ENCODE measurements around the gene TEN1. TPM values are rescaled to one million over a fixed set of nuclear protein-coding genes. Genes with fewer than 3 reads are reported as not detected.

The TEN1 gene
- total RNA-seq, 2 experiments from 2014 or later = 11.4 to 12.3 TPM

- ChIA-PET CTCF (interaction anchor here (0.7 to 13.4 kb wide), 9 partner anchors 9 to 259 kb away, joined by 3 to 170 read pairs (median 3); partner anchors contain the start of genes CDK3 and SRP68), POLR2A (no interaction called here)
- H3K27ac Mint-ChIP-seq = no peak overlapping the region
- no peak for DNase-seq
- H3K4me3 Mint-ChIP-seq = no peak overlapping the region
- no peaks in the 10 kb centered on the region for H3K4me1 Mint-ChIP-seq (ENCODE audit: low read depth)
- H3K36me3 Mint-ChIP-seq = no peaks in the 10 kb centered on the region
- H3K9me3 Mint-ChIP-seq = no peaks in the 10 kb centered on the region
- intact Hi-C loops (cut with micrococcal nuclease) = no loop called here
- no peaks in the 10 kb centered on the region for H3K27me3 Mint-ChIP-seq
Observed at GRCh38 chr17:76019833-76020467, 40.9 kb downstream of the TEN1 start.

GRCh38 chr17:76022285-76022684 lies 43.2 kb downstream of the TEN1 start:
- H3K4me1 Mint-ChIP-seq (ENCODE audit: low read depth) = no peaks in the 10 kb centered on the region
- intact Hi-C loops (cut with micrococcal nuclease) = no loop called here
- no peak for DNase-seq
- no peak overlapping the region for H3K27ac Mint-ChIP-seq
- no peak overlapping the region for H3K4me3 Mint-ChIP-seq
- H3K36me3 Mint-ChIP-seq = no peaks in the 10 kb centered on the region
- ChIA-PET POLR2A (no interaction called here), CTCF (no interaction called here)
- H3K27me3 Mint-ChIP-seq = no peaks in the 10 kb centered on the region
- H3K9me3 Mint-ChIP-seq = no peaks in the 10 kb centered on the region

GRCh38 chr17:76022973-76023899 lies 44.2 kb downstream of the TEN1 start:
- H3K4me1 Mint-ChIP-seq (ENCODE audit: low read depth) = no peaks in the 10 kb centered on the region
- no peaks in the 10 kb centered on the region for H3K9me3 Mint-ChIP-seq
- DNase-seq = no peak
- POLR2A ChIA-PET = no interaction called here
- intact Hi-C loops (cut with micrococcal nuclease) = no loop called here
- H3K36me3 Mint-ChIP-seq = no peaks in the 10 kb centered on the region
- CTCF ChIA-PET = no interaction called here
- no peaks in the 10 kb centered on the region for H3K27me3 Mint-ChIP-seq
- H3K27ac Mint-ChIP-seq = no peak overlapping the region
- no peak overlapping the region for H3K4me3 Mint-ChIP-seq

- ChIA-PET CTCF (no interaction called here), POLR2A (no interaction called here)
- DNase-seq = no peak
- Mint-ChIP-seq H3K9me3 (no peaks in the 10 kb centered on the region), H3K36me3 (no peaks in the 10 kb centered on the region), H3K4me3 (no peak overlapping the region), H3K4me1 (ENCODE audit: low read depth) (no peaks in the 10 kb centered on the region), H3K27ac (no peak overlapping the region), H3K27me3 (no peaks in the 10 kb centered on the region)
- intact Hi-C loops (cut with micrococcal nuclease) = no loop called here
Observed at GRCh38 chr17:76023900-76024237, 44.8 kb downstream of the TEN1 start.

- Mint-ChIP-seq H3K27ac (no peak overlapping the region), H3K36me3 (no peaks in the 10 kb centered on the region), H3K9me3 (no peaks in the 10 kb centered on the region), H3K4me1 (ENCODE audit: low read depth) (peaks cover 4% of the 10 kb centered on the region), H3K27me3 (no peaks in the 10 kb centered on the region), H3K4me3 (no peak overlapping the region)
- no peak for DNase-seq
- ChIA-PET CTCF (no interaction called here), POLR2A (no interaction called here)
- intact Hi-C loops (cut with micrococcal nuclease) = no loop called here
Observed at GRCh38 chr17:76024353-76024752, 45.3 kb downstream of the TEN1 start.

GRCh38 chr17:76025294-76025693 lies 46.3 kb downstream of the TEN1 start:
- Mint-ChIP-seq H3K4me3 (no peak overlapping the region), H3K36me3 (no peaks in the 10 kb centered on the region), H3K27me3 (no peaks in the 10 kb centered on the region), H3K27ac (no peak overlapping the region), H3K9me3 (no peaks in the 10 kb centered on the region), H3K4me1 (ENCODE audit: low read depth) (peaks cover 10% of the 10 kb centered on the region)
- CTCF ChIA-PET = no interaction called here
- intact Hi-C loops (cut with micrococcal nuclease) = no loop called here
- POLR2A ChIA-PET = no interaction called here
- no peak for DNase-seq

GRCh38 chr17:76026714-76027158 lies 47.7 kb downstream of the TEN1 start:
- H3K4me1 Mint-ChIP-seq (ENCODE audit: low read depth) = peaks cover 10% of the 10 kb centered on the region

GRCh38 chr17:76027159-76027839 lies 48.3 kb downstream of the TEN1 start, which contains the start of gene EVPL:
Gene EVPL (minus strand): TSS chr17:76027306. CDS start chr17:76027198, 108 bp downstream.
- intact Hi-C loops (cut with micrococcal nuclease) = no loop called here
- no peak for DNase-seq
- Mint-ChIP-seq H3K36me3 (no peaks in the 10 kb centered on the region), H3K4me1 (ENCODE audit: low read depth) (peaks cover 10% of the 10 kb centered on the region), H3K4me3 (no peak within 1 kb of the TSS), H3K27ac (no peak within 1 kb of the TSS), H3K9me3 (no peaks in the 10 kb centered on the region), H3K27me3 (no peaks in the 10 kb centered on the region)
- POLR2A ChIA-PET = no interaction called here
- CTCF ChIA-PET = no interaction called here

More at GRCh38 chr17:76026714-76027158, 47.7 kb downstream of the TEN1 start:
- POLR2A ChIA-PET = no interaction called here
- H3K9me3 Mint-ChIP-seq = no peaks in the 10 kb centered on the region
- H3K4me3 Mint-ChIP-seq = no peak overlapping the region
- DNase-seq = no peak
- CTCF ChIA-PET = interaction anchor here (1.2 kb wide), 1 partner anchor 13 kb away, joined by 6 read pairs; no protein-coding TSS in a partner anchor
- H3K27me3 Mint-ChIP-seq = no peaks in the 10 kb centered on the region
- no peaks in the 10 kb centered on the region for H3K36me3 Mint-ChIP-seq
- intact Hi-C loops (cut with micrococcal nuclease) = no loop called here
- H3K27ac Mint-ChIP-seq = no peak overlapping the region

GRCh38 chr17:76032073-76032779 lies 53.2 kb downstream of the TEN1 start:
- intact Hi-C loops (cut with micrococcal nuclease) = no loop called here
- Mint-ChIP-seq H3K36me3 (no peaks in the 10 kb centered on the region), H3K4me3 (no peak overlapping the region), H3K4me1 (ENCODE audit: low read depth) (peaks cover 10% of the 10 kb centered on the region), H3K27me3 (no peaks in the 10 kb centered on the region), H3K27ac (no peak overlapping the region), H3K9me3 (no peaks in the 10 kb centered on the region)
- POLR2A ChIA-PET = no interaction called here
- DNase-seq = no peak
- CTCF ChIA-PET = interaction anchor here (0.7 to 2.3 kb wide), 6 partner anchors 18 to 365 kb away, joined by 3 to 15 read pairs (median 4); no protein-coding TSS in a partner anchor

- no peak overlapping the region for H3K4me3 Mint-ChIP-seq
- no peaks in the 10 kb centered on the region for H3K9me3 Mint-ChIP-seq
Observed at GRCh38 chr17:76032780-76033108, 53.7 kb downstream of the TEN1 start.

GRCh38 chr17:76033139-76033538 lies 54.1 kb downstream of the TEN1 start:
- peaks cover 3% of the 10 kb centered on the region for H3K36me3 Mint-ChIP-seq
- H3K27ac Mint-ChIP-seq = no peak overlapping the region
- no peak overlapping the region for H3K4me3 Mint-ChIP-seq
- CTCF ChIA-PET = interaction anchor here (0.9 to 2.3 kb wide), 4 partner anchors 14 to 266 kb away, joined by 3 to 15 read pairs (median 4); no protein-coding TSS in a partner anchor
- no peaks in the 10 kb centered on the region for H3K9me3 Mint-ChIP-seq
- intact Hi-C loops (cut with micrococcal nuclease) = no loop called here
- POLR2A ChIA-PET = no interaction called here
- DNase-seq = no peak
- peaks cover 10% of the 10 kb centered on the region for H3K4me1 Mint-ChIP-seq (ENCODE audit: low read depth)
- no peaks in the 10 kb centered on the region for H3K27me3 Mint-ChIP-seq

More at GRCh38 chr17:76032780-76033108, 53.7 kb downstream of the TEN1 start:
- ChIA-PET POLR2A (no interaction called here), CTCF (interaction anchor here (0.9 to 2.3 kb wide), 4 partner anchors 19 to 267 kb away, joined by 3 to 15 read pairs (median 4); no protein-coding TSS in a partner anchor)
- no peak overlapping the region for H3K27ac Mint-ChIP-seq
- peaks cover 10% of the 10 kb centered on the region for H3K4me1 Mint-ChIP-seq (ENCODE audit: low read depth)
- H3K36me3 Mint-ChIP-seq = no peaks in the 10 kb centered on the region
- DNase-seq = no peak
- no peaks in the 10 kb centered on the region for H3K27me3 Mint-ChIP-seq
- intact Hi-C loops (cut with micrococcal nuclease) = no loop called here

Measured in activated CD4-positive, alpha-beta memory T cell treated with anti-CD3 and anti-CD28 coated beads for 36 hours (primary cell).